Hematopoietic multipotent progenitor cell treated with erythropoietin and hydrocortisone succinate and interleukin-3 and kit ligand, for 8 days (in vitro differentiated cells): ENCODE data around the gene SPATA6L.
"Not testable (repeated sequence)": the region's sequence is repeated elsewhere in the genome, so short reads cannot be mapped to it uniquely, and the experiment has no call there.

ENCODE experiments used
- DNase-seq: peaks from one replicate; pipeline ENCODE4 v3.0.0-alpha.2; 2015

Gene SPATA6L

DNA sequence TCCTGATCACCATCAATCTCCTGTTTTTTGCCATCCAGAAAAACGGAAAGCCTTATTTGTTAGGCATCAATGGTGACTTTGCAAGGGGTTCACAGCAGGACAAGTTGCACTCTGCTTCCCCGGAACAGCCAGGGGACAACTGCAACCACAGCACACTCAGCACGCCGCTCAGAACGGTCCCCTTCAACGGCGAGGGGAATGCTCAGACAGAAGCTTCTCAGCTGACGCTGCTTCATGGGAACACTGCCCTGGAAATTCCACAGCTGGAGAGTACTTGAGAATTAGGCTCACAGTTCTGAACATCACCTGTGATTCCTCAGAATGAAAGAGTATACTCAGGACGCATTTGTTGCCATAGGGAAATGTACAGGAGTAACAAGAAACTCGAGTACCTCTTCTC lies 44.3 kb downstream of the SPATA6L start:
- DNase-seq = no peak

DNA sequence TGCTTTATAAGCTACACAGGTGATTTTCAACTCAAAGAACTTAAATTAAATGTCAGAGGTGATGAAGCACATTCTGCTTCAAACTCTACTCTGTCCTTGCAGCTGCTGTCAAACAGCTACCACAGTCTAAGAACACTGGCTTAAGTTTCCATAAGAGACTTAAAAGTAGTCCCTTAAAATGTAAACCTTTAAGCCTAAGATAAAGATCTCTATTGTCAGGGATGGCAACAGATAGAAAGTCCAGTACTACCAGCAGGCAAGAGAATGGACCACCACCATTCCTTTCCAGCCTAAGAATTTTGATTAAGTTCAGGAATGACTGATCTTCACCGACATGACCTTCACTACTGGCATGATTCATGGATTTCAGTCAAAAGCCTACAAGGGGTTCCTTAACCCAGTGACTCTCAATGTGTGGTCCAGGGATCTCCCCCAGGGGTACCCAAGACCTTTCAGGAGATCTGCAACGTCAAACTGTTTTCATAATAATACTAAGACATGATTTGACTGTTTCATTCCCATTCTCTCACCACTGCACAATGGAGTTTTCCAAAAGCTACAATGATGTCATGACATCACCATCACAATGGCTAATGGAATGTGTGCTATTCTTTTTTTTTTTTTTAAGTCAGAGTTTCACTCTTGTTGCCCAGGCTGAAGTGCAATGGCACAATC lies 45.3 kb downstream of the SPATA6L start:
- no peak for DNase-seq

DNA sequence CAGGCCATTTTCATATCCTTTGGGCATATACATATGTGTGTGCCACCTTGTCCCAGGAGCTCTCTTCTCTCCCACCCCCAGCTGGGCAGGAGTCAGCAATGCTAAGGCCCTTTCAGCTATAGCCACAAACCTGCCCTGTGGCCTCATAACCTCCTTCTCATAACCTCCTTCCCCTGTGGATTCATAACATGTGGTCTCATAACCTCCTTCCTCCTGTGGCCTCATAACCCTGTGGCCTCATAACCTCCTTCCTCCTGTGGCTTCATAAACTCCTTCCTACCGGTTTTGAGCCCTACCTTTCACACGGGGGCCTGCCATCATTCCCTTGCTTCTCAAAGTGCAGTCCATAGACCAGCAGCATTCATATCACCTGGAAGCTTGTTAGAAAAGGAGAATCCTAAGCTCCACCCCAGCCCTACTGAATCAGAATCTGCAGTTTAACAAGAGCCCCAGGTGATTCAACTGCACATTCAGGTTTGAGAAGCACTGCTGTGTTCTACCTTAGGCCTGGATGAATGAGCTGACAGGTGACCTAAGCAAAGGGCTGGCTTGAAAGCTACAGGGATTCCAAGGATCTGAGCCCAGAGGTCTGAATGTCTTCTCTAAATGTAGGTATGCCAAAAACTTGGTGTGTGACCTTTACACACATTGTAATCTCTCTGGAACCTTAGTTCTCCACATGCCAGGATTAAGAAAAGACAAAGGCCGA lies 46.1 kb downstream of the SPATA6L start:
- no peak for DNase-seq

DNA sequence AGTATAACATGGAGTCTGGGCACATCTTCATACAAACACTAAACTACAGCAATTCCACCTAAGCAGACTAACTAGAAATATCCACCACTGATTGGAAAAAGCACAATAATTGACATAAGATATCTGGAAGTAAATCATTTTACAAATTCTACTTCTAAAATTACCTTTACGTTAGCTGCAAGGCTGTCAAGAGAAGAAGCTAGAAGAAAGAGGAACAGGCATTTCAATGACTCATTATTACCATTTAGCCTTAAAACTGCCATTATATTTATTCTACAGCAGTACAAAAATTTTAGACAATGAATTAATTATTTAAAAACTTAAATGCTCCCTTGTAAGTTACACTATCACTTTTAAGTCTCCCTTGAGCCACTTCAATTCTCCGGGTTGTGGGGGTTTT lies 47.6 kb downstream of the SPATA6L start:
- no peak for DNase-seq

DNA sequence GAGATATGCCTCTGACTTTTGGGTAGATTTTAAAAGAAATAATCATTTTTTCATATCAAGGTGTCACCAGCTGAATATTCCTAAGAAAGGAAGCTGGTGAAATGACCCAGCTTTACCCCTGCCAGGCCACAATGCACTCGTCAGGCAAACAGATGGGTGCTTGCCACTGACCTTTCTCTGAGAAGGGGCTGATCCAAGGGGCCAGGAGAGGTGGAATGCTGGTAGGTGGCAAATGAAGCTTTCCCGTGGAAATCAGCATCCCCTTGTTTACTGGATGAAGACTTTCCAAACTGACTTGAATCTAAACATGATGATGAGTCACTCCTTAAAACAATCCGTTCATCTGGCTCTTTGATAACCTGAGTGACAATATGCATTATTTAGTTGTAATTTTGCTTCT lies 48.5 kb downstream of the SPATA6L start:
- DNase-seq = no peak

DNA sequence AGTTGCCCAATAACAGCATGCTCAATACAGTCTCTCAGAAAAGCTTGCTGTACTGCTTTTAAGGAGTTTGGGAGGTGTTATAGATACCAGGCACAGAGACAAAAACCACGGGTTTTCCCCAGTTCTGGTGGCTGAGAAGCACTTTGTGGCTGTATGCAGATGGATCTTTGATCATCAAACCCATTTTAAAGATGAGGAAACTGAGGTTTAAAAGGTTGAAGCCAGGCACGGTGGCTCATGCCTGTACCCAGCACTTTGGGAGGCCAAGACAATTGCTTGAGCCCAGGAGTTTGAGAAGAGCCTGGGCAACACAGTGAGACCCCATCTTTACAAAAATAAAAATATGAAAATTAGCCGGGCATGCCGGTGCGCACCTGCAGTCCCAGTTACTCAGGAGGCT lies 50.5 kb downstream of the SPATA6L start:
- no peak for DNase-seq

DNA sequence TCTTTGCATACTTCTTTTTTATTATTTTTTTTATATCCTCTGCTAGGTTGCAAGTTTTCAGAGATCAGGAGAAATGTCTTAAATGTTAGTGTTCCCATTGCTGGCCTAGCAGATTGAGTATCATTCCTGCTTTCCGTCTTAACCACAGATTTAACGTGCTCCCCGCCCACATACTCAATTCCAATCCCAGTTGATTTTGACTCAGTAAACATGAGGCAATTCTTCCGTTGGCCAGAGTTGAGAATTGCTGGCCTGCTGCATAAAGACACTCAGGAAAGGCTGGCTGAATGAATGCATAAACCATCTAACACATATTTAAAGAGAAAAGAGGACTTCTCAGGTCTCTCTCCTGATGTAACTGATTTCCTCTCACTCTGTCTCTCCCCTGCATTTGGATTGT lies 51.0 kb downstream of the SPATA6L start:
- no peak for DNase-seq

DNA sequence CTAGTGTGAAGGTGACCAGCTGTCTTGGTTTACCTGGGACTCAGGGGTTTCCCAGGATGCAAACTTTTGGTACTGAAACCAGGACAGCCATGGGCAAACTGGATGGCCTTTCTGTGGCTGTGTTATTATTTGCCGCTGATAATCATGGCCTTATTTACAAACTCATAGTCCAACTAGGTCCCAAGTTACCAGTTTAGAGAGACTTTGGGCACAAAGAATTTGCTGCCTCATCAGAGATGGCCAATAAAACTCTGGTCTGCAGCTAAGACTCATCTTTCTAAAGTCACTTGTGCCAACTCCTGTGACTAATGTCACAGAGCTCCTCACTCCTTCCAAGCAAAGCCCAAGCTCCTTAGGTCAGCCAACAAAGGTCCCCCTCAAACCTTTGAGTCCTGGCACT lies 51.7 kb downstream of the SPATA6L start:
- DNase-seq = no peak

DNA sequence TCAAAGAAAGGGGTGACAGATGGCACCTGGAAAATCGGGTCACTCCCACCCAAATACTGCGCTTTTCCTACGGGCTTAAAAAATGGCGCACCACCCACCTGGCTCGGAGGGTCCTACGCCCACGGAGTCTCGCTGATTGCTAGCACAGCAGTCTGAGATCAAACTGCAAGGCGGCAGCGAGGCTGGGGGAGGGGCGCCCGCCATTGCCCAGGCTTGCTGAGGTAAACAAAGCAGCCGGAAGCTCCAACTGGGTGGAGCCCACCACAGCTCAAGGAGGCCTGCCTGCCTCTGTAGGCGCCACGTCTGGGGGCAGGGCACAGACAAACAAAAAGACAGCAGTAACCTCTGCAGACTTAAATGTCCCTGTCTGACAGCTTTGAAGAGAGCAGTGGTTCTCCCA lies 60.2 kb downstream of the SPATA6L start:
- not testable (repeated sequence) for DNase-seq

DNA sequence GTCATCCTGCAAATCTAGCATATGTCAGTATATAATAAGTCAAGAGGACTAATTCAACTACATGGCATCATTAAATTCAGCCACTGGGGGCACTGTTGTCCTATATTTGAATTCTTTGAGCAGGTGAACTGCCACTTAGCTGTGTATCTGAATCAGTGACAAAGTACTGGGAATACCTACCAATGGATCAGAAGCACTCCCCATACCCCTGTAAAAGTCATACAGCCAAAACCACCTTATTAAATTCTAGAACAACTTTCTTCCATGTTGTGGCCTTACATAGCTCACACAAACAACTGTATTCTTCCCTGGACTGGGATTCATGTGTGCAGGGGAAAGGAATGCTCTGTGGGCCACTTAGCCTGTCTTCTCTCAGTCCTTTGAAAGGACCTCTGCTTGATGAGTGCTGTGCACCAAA lies 61.6 kb downstream of the SPATA6L start:
- peak; percentile 84 for DNase-seq

DNA sequence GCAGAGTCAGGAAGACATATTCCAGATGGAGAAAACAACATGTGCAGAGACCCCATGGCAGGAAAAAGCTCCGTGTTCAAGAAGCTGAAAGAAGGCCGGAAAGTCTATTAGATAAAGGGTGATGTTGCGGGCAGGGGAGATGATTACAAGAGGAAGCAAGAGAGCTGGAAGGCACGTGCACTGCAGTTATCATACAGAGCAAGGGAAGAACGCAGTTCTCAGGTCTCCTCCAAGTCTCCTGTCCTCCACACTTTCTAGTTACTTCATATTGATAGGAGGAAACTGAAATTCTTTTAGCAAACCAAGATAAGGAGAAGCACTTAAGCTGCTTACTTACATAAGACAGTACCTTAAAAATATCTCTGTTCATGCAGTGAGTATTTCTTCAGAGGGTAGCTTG lies 62.5 kb downstream of the SPATA6L start:
- DNase-seq = no peak

DNA sequence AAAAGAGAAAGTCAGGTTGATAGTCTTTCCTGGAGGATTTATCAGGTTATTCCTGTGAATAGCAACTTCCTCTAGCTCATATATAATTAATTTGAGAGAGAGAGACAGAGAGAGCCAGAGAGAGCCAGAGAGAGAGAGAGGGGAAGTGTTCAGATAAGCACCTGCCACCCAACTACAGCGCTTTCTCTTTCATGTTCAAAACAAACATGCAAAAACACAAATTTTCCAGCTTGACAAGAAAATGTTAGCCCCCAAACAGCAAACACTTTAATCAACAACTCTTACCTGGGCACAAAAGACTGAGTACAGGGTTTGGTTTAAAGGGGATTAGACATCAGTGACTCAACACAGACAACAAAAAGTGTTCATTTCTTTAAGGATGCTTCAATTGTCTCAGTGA lies 65.9 kb downstream of the SPATA6L start:
- peak; percentile 9 for DNase-seq

DNA sequence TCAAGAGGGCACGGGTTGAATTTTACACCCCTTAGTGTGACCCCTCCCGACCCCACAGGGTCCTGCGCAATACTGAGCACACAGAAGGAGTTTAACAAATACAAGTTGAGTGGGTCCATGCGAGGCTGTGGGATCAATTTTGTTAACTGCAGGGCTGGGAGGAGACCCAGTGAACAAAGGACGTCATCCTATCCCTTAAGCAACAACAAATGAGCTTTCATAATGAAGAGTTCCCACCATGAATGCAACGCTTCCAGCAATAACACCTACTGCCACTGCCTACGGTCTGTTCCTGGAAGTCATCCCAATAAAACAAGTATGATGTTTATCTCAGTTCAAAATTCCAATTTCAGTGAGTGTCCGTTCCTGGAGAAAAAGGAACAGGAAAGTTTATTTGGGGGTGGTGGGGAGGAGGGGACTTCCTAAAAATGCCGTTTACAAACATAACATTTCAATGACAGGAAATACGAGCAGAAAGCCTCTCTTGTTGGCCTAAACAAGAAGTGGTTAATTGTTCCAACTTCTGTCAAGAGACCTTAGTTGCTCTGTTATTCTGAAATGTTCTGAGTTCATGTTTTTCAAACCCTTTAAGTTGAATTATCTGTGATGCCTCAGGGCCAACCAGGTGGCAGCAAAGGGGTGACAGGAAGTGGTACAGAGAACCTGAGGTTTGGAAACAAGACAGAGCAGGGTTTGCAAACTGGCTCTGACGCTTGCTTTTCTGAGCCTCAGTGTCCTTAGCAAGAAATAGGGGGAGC lies 69.9 kb downstream of the SPATA6L start:
- DNase-seq = no peak

DNA sequence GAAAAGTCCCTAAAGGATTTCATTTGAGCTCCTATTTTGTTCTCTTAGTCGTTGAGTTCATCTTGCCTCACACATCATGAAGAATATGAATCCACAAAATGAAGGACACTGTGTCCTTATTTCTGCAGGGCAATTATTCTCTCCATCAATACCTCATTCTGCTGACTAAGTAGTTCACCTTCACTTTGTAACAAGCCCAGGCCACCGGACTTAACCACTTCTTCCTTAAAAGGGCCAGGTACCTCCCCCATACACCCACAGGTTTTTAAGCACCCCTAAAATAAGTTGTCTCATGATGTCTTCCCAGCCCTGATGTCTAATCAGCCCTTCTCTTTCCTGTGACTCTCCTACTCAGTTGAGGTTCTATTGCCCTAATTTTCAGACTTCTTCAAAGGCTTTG lies 71.3 kb downstream of the SPATA6L start:
- DNase-seq = no peak

DNA sequence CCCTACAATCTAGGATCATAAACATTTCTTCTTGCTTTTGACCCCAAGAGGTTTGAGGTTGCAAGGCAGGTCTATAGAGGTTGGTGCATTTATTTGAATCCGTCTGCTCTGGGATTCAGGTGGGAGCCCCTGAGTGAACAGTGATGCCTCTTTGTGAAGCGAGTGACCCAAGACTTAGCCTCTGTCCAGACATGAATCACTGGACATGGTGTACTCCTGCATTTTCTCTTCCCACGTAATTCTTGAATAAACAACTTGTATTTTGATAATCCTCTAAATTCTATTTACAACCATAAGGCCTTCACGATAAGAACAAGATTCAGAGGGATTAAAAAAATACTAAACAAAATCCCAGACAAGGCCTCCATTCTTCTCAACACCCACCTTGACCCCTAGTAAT lies 71.7 kb downstream of the SPATA6L start:
- no peak for DNase-seq

DNA sequence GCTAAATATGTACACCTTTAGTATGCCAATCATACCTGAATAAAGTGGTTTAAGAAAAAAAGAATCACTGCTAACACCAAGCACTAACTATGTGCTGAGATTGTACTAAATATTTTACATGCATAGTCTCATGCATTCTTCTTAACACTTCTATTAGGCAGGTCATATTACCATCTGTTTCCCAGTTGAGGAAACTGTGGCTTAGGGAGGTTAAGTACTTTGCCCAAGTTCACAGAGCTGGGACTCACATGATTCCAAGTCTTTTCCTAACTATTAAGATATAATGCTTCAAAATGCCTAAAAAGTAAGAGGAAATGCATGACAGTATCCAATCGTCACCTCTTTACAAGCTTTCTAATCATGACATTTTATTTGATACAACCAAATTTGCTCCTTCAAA lies 73.4 kb downstream of the SPATA6L start:
- DNase-seq = no peak

DNA sequence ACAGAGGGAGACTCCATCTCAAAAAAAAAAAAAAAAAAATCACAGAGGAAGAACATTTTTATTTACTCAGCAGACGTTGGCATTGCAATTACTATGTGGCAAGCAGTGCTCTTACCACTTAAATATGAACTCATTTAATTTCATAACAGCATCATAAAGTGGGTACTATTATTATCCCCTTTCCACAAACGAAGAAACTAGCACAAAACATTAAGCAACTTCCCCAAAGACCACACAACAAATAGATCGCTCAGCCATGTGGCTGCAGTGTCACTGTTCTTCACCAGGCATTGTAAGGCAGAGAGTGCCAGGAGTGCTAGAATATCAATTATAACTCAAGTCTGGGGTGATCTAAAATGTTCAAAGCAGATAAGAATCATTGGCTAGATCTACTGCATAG lies 74.0 kb downstream of the SPATA6L start:
- DNase-seq = no peak

DNA sequence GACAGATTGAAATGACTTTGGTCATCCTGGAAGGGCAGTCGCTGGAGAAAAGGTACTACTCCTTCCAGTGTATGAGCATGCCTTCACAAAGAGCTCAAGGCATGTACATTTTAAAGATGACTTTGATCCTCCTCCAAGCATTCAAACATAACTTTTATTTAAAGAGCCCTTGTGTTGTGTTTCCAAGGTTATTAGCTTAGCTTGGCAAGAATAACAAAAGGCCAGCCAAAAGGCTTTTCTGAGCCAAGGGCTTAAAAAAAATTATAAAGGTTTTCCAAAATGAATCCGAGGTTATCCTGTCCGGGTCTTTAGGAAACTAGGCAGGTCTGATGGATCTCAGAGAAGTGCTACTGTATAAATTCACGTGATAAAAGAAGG lies 75.2 kb downstream of the SPATA6L start:
- no peak for DNase-seq

DNA sequence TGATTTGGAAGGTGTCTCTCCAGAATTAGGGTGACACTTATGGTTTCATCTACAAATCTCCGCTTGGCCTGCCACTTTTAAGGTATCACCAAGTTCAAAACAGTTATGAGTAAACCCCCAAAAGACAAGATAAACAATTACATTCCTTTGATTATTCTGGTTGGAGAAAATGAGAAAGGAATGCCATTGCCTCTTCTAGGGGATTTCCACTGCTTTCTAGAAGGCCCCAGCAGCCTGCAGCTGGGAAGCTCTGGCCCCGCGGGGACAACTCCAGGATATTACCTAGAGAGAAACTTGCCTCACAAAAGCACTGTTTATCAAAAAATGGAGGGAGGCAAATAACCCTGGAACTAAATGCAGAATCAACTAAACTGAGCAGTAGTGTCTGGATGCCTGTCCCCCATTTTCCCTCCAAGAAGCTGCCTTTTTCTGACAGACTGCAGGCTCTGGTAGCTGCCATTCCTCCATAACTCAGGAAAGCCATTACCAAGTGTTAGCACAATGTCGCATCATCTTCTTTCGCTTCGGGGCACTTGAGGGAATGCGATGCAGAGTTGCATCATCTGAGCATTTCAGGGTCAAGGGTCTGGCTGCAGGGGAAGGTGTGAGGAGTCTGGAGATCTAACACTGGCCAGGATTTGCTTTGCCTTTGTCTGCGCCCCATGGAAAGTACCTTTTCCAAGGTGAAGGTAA lies 75.7 kb downstream of the SPATA6L start:
- DNase-seq = no peak

DNA sequence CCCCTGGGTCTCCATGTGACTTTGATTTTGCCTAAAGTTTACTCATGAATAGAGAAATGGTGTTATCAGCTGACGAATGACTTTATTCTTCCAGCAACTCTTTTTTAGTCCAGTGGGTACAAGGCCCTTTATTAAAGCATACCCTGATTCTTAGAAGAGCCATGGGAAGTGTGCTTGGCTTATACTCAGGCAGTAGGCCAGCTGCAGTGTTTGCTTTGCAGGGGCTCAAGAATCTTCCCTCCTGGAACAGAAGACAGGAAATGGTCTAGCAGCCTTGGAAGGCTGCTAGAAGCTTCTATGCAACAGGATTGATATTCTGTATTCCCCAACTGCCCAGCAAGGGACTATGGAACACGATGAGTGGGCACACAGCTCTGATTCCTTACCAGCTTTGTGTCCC lies 77.6 kb downstream of the SPATA6L start:
- no peak for DNase-seq

DNA sequence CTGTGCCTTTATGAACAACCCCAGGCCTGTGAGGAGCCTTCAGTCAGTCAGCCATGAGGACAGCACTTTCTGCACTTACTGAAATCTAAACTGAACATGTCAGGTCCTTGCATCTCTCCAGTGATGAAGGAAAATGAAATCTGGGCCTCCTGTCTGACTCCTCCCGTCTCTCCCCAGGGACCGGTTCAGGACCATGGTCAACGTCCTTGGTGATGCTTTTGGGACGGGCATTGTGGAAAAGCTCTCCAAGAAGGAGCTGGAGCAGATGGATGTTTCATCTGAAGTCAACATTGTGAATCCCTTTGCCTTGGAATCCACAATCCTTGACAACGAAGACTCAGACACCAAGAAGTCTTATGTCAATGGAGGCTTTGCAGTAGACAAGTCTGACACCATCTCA lies 81.1 kb downstream of the SPATA6L start:
- DNase-seq = no peak

DNA sequence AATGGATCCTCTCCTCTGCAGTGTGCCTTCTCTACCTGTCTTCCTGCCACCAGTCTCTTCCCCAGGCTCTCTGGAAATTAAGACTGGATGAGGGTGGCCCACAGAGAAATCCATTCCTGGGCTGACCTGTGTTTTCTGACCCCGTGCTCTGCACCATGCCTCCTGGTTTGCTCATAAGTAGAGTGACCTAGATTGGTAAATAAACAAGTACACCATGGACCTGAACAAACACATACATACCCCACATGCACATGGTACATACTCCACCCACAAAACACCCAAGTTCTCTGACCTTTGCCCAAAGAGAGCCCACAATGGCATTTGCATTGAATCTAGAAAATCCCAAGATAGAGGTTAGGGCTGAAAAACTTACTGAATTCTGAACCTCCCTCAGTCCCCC lies 81.6 kb downstream of the SPATA6L start:
- DNase-seq = no peak

DNA sequence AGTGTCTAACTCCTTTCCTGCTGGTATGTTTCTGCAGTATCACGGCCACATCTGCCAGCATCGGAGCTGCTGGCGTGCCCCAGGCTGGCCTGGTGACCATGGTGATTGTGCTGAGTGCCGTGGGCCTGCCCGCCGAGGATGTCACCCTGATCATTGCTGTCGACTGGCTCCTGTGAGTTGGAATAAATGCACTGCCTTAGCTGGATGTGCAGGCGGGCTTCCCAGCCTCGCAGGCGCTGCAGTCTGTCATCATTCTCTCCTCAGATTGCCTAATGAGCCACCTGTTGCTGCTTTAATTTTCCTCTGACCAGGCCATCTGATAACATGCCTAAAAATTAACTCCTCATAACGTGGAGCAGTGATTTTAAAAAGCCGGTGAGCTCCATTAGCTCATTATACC lies 83.3 kb downstream of the SPATA6L start:
- no peak for DNase-seq
